GM21619 (cell line): ENCODE results near the gene NKD1.

ENCODE experiments used
- ATAC-seq: cut with Tn5 transposase; IDR thresholded peaks from one replicate; pipeline ENCODE4 v1.9.1; 2021; ENCODE audit not compliant: unreplicated experiment

Gene NKD1

DNA sequence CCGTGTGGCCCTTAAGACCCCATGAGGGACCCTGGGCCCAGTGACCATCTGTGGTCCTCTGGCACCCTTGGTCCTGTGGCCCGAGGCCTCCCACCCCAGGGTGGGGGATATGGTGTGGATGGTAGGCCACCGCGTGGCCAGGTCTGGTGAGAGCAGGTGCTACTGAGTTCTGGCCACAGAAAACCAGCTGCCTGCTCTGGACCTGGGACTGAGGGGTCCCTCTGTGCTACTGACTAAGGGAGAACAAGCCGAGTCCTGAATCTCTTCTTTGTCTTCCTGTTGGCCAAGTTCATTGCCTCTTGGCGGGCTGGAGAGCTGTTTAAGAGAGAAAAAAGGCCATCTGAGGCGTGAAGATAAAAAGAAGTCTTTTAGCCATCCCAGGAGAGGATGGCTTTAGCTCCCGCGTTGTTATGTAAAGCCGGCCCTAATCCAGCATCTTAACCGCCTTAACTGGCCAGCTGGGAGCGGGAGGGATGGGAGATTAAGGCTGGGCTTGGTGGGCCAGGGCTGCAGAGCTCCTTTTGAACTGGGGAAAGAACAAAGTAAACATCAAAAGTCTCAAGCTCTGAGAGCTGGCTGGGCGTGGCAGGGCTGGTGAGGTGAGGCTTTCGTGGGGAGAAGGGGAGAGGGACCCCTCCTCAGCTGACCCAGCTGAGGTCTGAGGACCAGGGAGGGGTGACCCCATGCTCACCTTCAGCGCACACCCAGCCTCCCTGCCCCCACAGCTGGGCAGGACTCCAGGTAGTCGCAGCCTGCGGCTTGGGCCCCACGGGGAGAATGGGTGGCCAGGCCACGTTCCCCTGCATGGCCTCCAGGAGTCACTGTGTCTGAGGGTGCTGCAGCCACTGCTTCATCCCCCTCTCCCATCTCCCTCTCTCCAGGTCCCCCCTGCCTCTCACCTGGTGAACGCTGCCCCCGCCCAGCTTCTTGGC lies 62.4 kb downstream of the NKD1 start:
- no peak for ATAC-seq

- ATAC-seq: no peak
Observed at GRCh38 chr16:50611332-50611934, 63.2 kb downstream of the NKD1 start.

DNA sequence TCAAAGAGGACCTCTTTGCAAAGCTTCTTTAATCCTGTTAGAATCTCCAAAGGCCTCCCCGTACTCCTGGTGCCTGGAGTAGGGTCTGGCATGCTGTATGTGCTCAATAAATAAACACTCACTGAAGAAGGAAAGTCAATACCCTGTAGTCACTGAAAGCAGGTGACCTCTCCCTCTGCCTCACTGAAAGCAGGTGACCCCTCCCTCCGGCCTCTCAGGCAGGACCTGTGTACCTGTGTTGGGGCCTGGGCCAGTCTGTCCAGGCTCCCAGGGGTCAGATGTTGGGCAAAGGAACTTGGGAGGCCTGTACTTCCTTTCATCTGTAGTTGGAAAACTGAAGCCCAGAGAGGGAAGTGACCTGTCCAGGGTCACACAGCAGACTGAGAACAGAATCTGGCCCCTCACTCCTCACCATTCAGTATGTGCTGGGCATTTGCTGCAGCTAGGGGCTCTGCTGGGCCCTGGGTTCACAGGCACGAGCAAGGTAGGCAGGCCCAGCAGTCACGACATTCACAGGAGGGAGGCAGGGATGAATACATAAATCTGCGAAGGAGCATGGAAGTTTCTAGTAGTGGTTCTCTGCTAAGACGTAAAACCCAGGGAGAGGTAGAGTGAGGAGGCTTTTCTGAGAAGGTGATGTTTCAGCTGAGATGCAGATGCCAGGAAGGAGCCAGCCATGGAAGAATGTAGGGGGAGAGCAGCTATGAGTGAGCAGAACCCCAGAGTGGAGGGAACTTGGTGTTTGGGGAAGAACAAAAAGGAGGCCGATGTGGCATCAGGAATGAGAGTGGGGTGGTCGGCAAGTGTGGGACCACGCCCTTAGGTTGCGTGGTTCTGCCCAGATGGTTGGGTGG lies 64.0 kb downstream of the NKD1 start:
- ATAC-seq: no peak

DNA sequence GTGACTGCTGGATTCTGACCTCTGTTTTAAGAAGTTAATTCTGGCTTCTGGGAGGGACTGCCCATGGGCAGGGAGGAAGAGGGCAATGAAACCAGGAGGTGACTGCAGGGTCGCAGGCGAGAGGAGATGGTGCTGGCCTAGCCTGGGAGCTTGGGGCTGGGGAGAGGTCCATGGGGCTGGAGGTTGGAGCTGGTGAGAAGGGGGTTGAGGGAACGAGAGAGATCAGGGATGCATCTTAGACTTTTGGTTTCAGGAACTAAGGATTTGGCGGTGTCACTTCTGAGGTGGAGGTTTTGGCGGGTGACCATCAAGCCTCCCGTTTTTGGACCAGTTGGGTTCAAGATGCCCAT lies 64.6 kb downstream of the NKD1 start:
- ATAC-seq: no peak

DNA sequence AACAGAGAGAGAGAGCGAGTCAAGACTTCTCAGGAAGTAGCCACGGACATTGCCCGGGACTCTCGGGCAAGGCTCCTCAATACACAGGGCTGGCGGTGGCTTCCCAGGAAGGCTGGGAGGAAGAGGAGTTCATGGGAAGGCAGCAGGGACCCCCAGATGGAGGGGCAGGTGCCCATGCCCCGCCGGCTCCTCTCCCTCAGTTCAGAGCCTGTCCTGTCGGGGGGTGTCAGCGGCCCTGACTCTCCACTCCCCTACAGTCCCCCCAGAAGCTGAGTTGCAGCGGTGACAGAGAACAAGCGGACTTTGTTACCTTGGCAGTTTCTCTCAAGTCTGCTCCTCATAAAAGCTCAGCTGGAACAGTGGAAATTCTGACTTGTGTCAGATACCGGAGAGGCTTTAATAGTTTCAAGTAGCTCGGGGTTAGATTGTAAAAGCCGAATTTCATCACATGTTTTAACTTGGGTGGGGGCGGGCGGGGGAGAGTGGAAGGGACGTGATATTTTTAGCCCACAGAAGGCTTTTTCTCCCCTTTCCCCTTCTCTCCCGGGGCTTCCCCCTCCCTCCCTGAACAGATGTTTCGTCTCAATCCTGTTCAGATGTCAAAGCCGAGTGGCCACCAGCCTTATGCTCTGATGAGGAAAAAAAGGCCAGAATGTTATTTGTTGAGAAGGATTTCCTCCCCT lies 65.2 kb downstream of the NKD1 start:
- no peak for ATAC-seq

GRCh38 chr16:50613964-50614474 lies 65.8 kb downstream of the NKD1 start:
- ATAC-seq: no peak

- no peak for ATAC-seq
Observed at GRCh38 chr16:50614955-50615724, 66.9 kb downstream of the NKD1 start.

GRCh38 chr16:50615891-50616290 lies 67.7 kb downstream of the NKD1 start:
- ATAC-seq: no peak

DNA sequence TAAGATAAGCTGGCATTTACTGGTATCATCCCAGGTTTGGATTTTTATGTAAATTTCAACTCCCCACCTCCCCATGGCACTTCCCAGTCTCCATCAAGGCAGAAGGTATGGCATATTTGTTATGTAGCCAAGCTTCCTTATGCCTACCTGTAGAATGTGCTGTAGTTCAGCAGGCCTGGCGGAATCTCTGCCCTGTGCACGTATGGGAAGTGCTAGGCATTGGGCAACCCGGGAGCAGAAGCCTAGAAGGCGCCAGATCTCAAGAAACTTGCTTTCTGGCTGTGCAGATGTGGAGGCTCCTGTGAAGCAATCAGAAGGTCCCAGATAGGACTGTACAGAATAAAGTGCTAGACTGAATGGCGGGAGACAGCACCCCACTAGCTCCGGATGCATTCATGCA lies 68.2 kb downstream of the NKD1 start:
- no peak for ATAC-seq

DNA sequence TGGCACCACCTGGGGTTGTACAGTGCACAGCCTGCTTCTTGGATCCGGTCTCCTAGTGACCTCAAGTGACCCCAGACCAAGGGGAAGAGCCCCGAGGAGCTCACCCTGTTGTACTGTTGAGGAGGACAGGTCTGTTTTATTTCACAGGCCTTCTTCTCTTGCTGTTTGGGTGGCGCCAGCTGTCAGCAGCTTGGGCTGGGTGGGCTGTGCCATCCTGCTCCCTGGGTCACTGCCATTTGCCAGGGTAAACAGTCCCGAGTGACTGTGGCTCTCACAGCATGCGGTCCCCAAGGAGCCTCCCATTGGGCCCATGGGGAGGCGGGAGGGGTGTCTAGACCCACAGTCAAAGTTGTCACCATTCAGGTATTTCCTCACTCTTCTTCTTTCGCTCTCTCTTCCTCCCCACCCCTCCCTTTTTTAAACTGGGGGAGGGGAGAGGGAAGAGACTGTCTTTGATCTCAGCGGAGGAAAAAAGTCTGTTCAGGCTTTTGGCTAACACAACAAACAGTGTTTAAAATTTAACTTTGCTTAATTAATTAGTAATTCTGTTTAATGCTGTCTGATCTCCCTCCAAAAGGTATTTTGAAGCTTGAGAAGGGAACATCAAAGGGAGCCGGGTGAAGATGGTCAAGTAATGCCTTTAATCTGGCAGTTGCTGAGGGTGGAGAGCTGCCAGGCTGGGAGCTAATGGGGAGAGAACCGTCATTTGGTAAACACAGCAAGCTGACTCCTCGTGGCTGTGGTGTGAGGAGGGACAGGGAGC lies 68.9 kb downstream of the NKD1 start:
- ATAC-seq: no peak

GRCh38 chr16:50617646-50618184 lies 69.5 kb downstream of the NKD1 start:
- no peak for ATAC-seq

DNA sequence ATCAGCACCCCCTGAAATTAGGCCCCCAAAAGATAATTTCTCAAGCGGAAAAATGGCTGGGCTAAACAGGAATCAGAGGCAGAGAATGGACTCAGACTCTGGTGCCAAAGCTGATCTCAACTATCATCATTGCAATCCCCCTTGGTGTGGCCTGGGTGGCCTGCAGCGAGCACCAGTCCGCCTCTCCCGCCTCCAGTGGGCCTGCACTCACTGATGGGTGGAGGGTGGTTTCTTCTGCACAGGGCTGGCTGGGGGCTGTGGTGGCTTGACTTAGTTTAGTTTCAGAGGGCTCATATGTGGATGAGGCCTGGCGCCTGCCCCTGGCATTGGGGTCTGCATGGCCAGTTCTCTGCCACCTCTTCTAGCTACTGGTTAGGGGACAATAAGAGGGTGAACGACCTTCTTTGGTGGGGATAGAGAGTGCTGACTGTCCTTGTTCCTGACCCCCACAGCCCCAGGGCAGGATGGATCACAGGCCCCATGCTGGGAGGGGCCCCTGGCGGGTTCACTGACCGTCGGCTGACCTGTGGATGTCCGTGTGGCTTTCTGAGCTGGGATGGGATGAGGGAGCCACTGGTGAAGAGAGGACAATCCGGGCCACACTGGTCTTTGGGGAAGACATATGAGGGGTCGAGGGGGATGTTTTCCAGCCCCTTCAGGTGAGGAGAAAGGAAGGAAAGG lies 70.2 kb downstream of the NKD1 start:
- no peak for ATAC-seq

DNA sequence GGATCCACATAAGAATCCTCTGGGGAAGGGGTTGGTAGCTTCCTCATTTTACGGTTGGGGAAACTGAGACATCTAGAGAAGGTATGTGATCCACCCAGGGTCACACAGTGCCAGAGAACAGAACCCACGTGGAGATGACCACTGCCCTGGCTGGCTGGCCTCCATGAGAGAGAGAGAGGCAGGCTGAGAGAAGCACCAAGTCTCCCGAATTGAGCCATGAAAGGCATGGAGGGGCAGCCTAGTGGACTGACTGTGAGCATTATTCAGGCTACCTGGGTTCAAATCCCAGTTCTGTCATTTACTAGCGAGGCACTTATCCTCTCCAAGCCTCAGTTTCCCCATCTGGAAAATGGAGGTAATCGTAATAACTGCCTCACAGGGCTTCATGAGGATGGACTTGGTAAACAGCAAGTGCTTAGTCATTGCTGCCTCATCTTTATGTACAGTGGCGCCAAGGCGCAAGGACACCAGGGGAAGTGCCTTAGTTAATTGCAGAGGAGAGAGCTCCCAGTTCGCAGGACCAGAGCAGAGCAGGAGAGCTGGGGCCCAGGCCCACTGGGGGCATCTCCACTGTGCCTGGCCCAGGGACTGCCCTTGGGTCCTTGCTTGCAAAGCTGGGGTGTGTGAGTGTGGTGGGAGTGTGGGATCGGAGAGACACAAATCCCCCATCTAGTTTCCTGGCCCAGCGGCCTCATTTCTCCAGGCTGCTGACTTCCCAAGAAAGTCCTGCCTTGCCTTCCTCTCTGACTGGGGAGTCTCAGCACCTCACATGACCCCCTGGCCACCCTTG lies 71.7 kb downstream of the NKD1 start:
- no peak for ATAC-seq

DNA sequence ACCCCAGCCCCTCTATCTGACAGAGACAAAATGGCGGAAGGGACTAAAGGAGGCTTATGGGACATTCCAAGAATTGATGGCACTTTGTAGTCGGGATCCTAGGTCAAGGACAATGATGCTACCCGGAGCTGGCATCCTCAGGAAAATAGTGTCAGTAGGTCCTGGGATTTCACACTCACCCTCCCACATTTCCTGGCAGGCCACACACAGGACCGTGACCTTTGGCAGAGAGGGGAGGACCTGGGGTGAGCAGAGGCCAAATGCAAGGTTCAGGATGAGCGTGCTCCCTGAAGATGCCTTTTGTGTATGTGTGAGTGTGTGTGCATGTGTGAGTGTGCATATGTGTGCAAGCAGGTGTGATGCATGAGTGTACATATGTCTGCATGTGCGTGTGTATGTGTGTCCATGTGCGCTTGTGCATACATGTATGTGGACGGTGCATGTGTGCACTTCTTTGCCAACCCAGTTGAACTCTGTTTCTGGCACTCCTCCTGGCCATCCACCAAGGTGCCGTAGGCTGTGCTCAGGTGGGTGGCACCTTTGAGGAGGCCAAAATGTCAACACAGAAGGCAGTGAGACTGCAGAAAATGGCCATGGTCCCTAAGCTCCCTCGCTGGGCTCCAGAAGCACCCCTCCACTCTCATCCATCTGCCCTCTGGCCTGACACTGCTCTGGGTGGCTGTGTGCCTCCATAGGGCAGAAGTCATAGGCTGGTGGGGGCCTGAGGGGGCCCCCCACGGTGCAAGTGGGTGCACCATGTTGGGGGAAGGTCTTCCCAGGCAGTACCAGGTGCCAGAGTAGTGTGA lies 72.7 kb downstream of the NKD1 start:
- no peak for ATAC-seq

DNA sequence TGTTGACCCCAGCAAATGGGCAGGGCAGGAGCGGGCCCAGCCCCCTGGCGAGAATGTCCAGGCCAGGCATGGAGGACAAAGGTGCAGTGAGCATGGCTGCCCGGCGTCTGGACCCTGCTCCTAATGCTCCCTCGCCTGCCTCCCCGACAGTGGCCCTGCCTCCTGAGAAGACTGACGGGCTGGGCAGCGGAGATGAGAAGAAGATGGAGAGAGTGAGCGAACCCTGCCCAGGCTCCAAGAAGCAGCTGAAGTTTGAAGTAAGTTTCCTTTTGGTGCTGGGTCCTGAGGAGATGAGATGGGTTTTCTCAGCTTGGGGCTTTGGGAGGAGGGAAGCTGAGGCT lies 73.2 kb downstream of the NKD1 start:
- no peak for ATAC-seq

- no peak for ATAC-seq
Observed at GRCh38 chr16:50622029-50622428, 73.8 kb downstream of the NKD1 start.
